Neuronal stem cell (in vitro differentiated cells): ENCODE measurements around the gene TMEM97.

Experiments used
- DNase-seq: peaks from one replicate; pipeline ENCODE4 v3.0.0-alpha.2; 2013; ENCODE audit warnings: low spot score
- H2AFZ ChIP-seq: one replicate; pipeline ENCODE4 v1.6.1; 2013; ENCODE audit warnings: mild to moderate bottlenecking, low read length, inconsistent platforms
- H2AK5ac ChIP-seq: 2 replicates; pipeline ENCODE4 v1.6.1; 2013; ENCODE audit warnings: low read depth, mild to moderate bottlenecking, inconsistent platforms, low read length, moderate library complexity, mixed read lengths
- H2BK120ac ChIP-seq: 2 replicates; pipeline ENCODE4 v1.6.1; 2013; ENCODE audit warnings: low read depth, mild to moderate bottlenecking, inconsistent platforms, low read length, moderate library complexity, mixed read lengths
- H2BK12ac ChIP-seq: one replicate; pipeline ENCODE4 v1.6.1; 2013; ENCODE audit warnings: low read length, inconsistent platforms
- H2BK15ac ChIP-seq: 2 replicates; pipeline ENCODE4 v1.6.1; 2013; ENCODE audit warnings: mild to moderate bottlenecking, low read length, inconsistent platforms, mixed read lengths
- H2BK5ac ChIP-seq: one replicate; pipeline ENCODE4 v1.6.1; 2013; ENCODE audit warnings: inconsistent platforms, mild to moderate bottlenecking, low read length, moderate library complexity
- H3K14ac ChIP-seq: one replicate; pipeline ENCODE4 v1.6.1; 2013; ENCODE audit warnings: low read length, inconsistent platforms
- H3K18ac ChIP-seq: 2 replicates; pipeline ENCODE4 v1.6.1; 2013; ENCODE audit warnings: low read length, inconsistent platforms
- H3K23ac ChIP-seq: 2 replicates; pipeline ENCODE4 v1.6.1; 2013; ENCODE audit warnings: low read depth, mild to moderate bottlenecking, mixed read lengths, low read length, inconsistent platforms; ENCODE audit not compliant: poor library complexity
- H3K27ac ChIP-seq: replicated peaks from 3 replicates; pipeline ENCODE4 v1.5.1; 2013; ENCODE audit warnings: low read length, inconsistent platforms
- H3K27me3 ChIP-seq, 3 experiments: 2 replicates each; pipeline ENCODE4 v1.6.1; 2013; ENCODE audit warnings: low read length in 3 of 3, mild to moderate bottlenecking in 2 of 3, inconsistent platforms in 1 of 3, low read depth in 1 of 3, mixed read lengths in 1 of 3, moderate library complexity in 1 of 3; ENCODE audit not compliant: control insufficient read depth in 3 of 3, insufficient read depth in 3 of 3
- H3K36me3 ChIP-seq, 2 donors: replicated peaks in 1 of 2; 2 replicates each; pipeline ENCODE4 v1.6.1; 2013; ENCODE audit warnings: low read length in 2 of 2; ENCODE audit not compliant: control insufficient read depth in 2 of 2, insufficient read depth in 2 of 2
- H3K4ac ChIP-seq: 2 replicates; pipeline ENCODE4 v1.6.1; 2013; ENCODE audit warnings: inconsistent platforms, mild to moderate bottlenecking, low read length, moderate library complexity
- H3K4me1 ChIP-seq, 2 donors: 1 replicate in 1 of 2; 2 replicates in 1 of 2; pipeline ENCODE4 v1.6.1; 2013; ENCODE audit warnings: low read length in 2 of 2, low read depth in 1 of 2; ENCODE audit not compliant: control insufficient read depth in 2 of 2, insufficient read depth in 1 of 2
- H3K4me2 ChIP-seq: one replicate; pipeline ENCODE4 v1.6.1; 2013; ENCODE audit warnings: mild to moderate bottlenecking, low read length, inconsistent platforms; ENCODE audit not compliant: insufficient read depth, poor library complexity, severe bottlenecking
- H3K4me3 ChIP-seq, 2 donors: 2 replicates each; pipeline ENCODE4 v1.5.1; 2013; ENCODE audit warnings: low read length in 2 of 2, mild to moderate bottlenecking in 2 of 2, inconsistent platforms in 1 of 2, moderate library complexity in 1 of 2
- H3K79me1 ChIP-seq: one replicate; pipeline ENCODE4 v1.6.1; 2013; ENCODE audit warnings: low read depth, mild to moderate bottlenecking, inconsistent platforms, low read length, moderate library complexity
- H3K9ac ChIP-seq: one replicate; pipeline ENCODE4 v1.6.1; 2013; ENCODE audit warnings: mild to moderate bottlenecking, low read depth, low read length, inconsistent platforms; ENCODE audit not compliant: poor library complexity
- H3K9me3 ChIP-seq, 2 donors: replicated peaks in 1 of 2; 2 replicates each; pipeline versions ENCODE3 to v1.6.1; 2013; ENCODE audit warnings: low read length in 2 of 2, mild to moderate bottlenecking in 2 of 2, inconsistent platforms in 1 of 2, low read depth in 1 of 2, mixed read lengths in 1 of 2, moderate library complexity in 1 of 2; ENCODE audit not compliant: control insufficient read depth in 2 of 2, insufficient read depth in 1 of 2
- H4K8ac ChIP-seq: one replicate; pipeline ENCODE4 v1.6.1; 2013; ENCODE audit warnings: low read depth, mild to moderate bottlenecking, inconsistent platforms, low read length, moderate library complexity
- H4K91ac ChIP-seq: one replicate; pipeline ENCODE4 v1.6.1; 2013; ENCODE audit warnings: low read length, low read depth, mild to moderate bottlenecking, inconsistent platforms; ENCODE audit not compliant: poor library complexity
- WGBS, 2 donors: extraction: QIAGEN DNeasy Blood & Tissue Kit; methylation state at CpG; one replicate each; pipeline ENCODE4 v1.1.7; 2013; ENCODE audit warnings: missing lambda C conversion rate in 2 of 2, mixed read lengths in 1 of 2; ENCODE audit not compliant: insufficient read length in 2 of 2, insufficient replicate concordance in 1 of 2; ENCODE audit errors: extremely low coverage in 2 of 2; 5-methylcytosine and 5-hydroxymethylcytosine counted together

The TMEM97 gene

GRCh38 chr17:28315846-28316705 lies 2.9 kb upstream of the TMEM97 start:
- no peak overlapping the region for H3K4ac ChIP-seq
- H3K23ac ChIP-seq, result no peak overlapping the region
- H3K9me3 ChIP-seq, result peaks cover 0 to 8% of the 10 kb centered on the region in 2 donors
- no peak overlapping the region for H3K9ac ChIP-seq
- H3K36me3 ChIP-seq, result peaks cover 0 to 12% of the 10 kb centered on the region in 2 donors
- no peak overlapping the region for H2BK120ac ChIP-seq
- no peak overlapping the region for H2BK15ac ChIP-seq
- H4K91ac ChIP-seq, result no peak overlapping the region
- H4K8ac ChIP-seq, result no peak overlapping the region
- WGBS, 2 donors, result no CpG with 5 or more reads among the region's 4 CpGs
- no peak for DNase-seq
- no peak overlapping the region for H2BK5ac ChIP-seq
- H3K4me3 ChIP-seq, result no peak overlapping the region
- H3K4me1 ChIP-seq, result peaks cover 11 to 17% of the 10 kb centered on the region in 2 donors
- H3K14ac ChIP-seq, result no peak overlapping the region
- no peaks in the 10 kb centered on the region for H3K79me1 ChIP-seq
- H3K27me3 ChIP-seq, result no peaks in the 10 kb centered on the region
- no peak overlapping the region for H2BK12ac ChIP-seq
- no peak overlapping the region for H2AK5ac ChIP-seq
- H3K18ac ChIP-seq, result no peak overlapping the region
- no peak overlapping the region for H2AFZ ChIP-seq
- H3K27ac ChIP-seq, result no peak overlapping the region
- H3K4me2 ChIP-seq, result no peak overlapping the region

GRCh38 chr17:28317099-28317965 lies 1.7 kb upstream of the TMEM97 start:
- WGBS, 2 donors, result no CpG with 5 or more reads among the region's 21 CpGs

GRCh38 chr17:28317966-28318758 lies 838 bp upstream of the TMEM97 start:
- Histone ChIP-seq H3K27ac (peak overlapping the region; percentile 66), H2BK12ac (peak overlapping the region; percentile 3), H3K4ac (peak overlapping the region; percentile 67), H3K9ac (peak overlapping the region; percentile 96), H2BK120ac (no peak overlapping the region), H3K4me3 (peak overlapping the region; percentile 58 to 83), H3K4me1 (peaks cover 15 to 23% of the 10 kb centered on the region in 2 donors), H2BK5ac (peak overlapping the region; percentile 4), H4K8ac (peak overlapping the region; percentile 70), H3K79me1 (peaks cover 2% of the 10 kb centered on the region), H4K91ac (peak overlapping the region; percentile 77), H3K23ac (peak overlapping the region; percentile 80), H2AK5ac (peak overlapping the region; percentile 33), H3K14ac (no peak overlapping the region), H3K4me2 (peak overlapping the region; percentile 68), H3K27me3 (no peaks in the 10 kb centered on the region), H2BK15ac (peak overlapping the region; percentile 86), H3K36me3 (peaks cover 0 to 33% of the 10 kb centered on the region in 2 donors), H2AFZ (peak overlapping the region; percentile 70), H3K9me3 (peaks cover 0 to 10% of the 10 kb centered on the region in 2 donors), H3K18ac (peak overlapping the region; percentile 88)
- DNase-seq, result peak; percentile 42
- no CpG with 5 or more reads among the region's 40 CpGs for WGBS, 2 donors

More at GRCh38 chr17:28317099-28317965, 1.7 kb upstream of the TMEM97 start:
- Histone ChIP-seq H3K9me3 (peaks cover 0 to 10% of the 10 kb centered on the region in 2 donors), H3K36me3 (peaks cover 0 to 25% of the 10 kb centered on the region in 2 donors), H3K14ac (no peak overlapping the region), H3K27me3 (no peaks in the 10 kb centered on the region), H3K4me1 (peaks cover 13 to 22% of the 10 kb centered on the region in 2 donors), H3K23ac (peak overlapping the region; percentile 68), H3K27ac (no peak overlapping the region), H2AFZ (peak overlapping the region; percentile 70), H2BK12ac (peak overlapping the region; percentile 16), H3K4me3 (peak overlapping the region; percentile 58 to 83), H2BK120ac (peak overlapping the region; percentile 6), H2AK5ac (peak overlapping the region; percentile 33), H4K91ac (peak overlapping the region; percentile 77), H3K9ac (peak overlapping the region; percentile 96), H4K8ac (peak overlapping the region; percentile 70), H3K4ac (peak overlapping the region; percentile 2), H3K18ac (peak overlapping the region; percentile 65), H3K79me1 (peaks cover 2% of the 10 kb centered on the region), H3K4me2 (no peak overlapping the region), H2BK15ac (peak overlapping the region; percentile 86), H2BK5ac (peak overlapping the region; percentile 4)
- no peak for DNase-seq
